Endothelial cell of umbilical vein (primary cell): ENCODE data around the gene TNS2. TPM values are rescaled to one million over a fixed set of nuclear protein-coding genes. Genes with fewer than 3 reads are reported as not detected.

Source experiments
- BruUV-seq: library from RNA; stranded (reverse); fragments of 400-500 nt; replicated peaks from 2 replicates; lab custom pipeline; 2021; lab: Mats Ljungman, UMichigan
- CTCF ChIA-PET: fragments of 300-600, 350-600 bp; sonication (Branson Sonifier 250); formaldehyde crosslinking; loops from one replicate; lab custom pipeline; 2021; ENCODE audit warnings: antibody characterized with exemption, inconsistent platforms; lab: Charles Lee
- POLR2A ChIA-PET: fragments of 300-600, 350-600 bp; sonication (Branson Sonifier 250); formaldehyde crosslinking; loops from one replicate; lab custom pipeline; 2021; ENCODE audit warnings: antibody characterized with exemption, inconsistent platforms; lab: Charles Lee
- DNase-seq: peaks from one replicate; pipeline ENCODE4 v3.0.0-alpha.2; 2011; ENCODE audit warnings: low read depth, low spot score
- FAIRE-seq: peaks from 2 replicates; lab custom pipeline; 2011; peaks lifted over from hg19 to GRCh38; lab: Jason Lieb, UNC
- H2AFZ ChIP-seq: 2 replicates; pipeline ENCODE4 v1.6.0; 2012; ENCODE audit warnings: low read depth, low read length, control low read depth, inconsistent platforms
- H3K27ac ChIP-seq: 2 replicates; pipeline ENCODE4 v1.5.1; 2011; ENCODE audit warnings: low read depth, mild to moderate bottlenecking, control low read depth, low read length, moderate library complexity; ENCODE audit not compliant: insufficient read depth
- H3K27me3 ChIP-seq, 2 experiments: 2 replicates each; pipeline versions ENCODE4 v1.6.0 to v1.6.1; 2011; ENCODE audit warnings: low read length in 2 of 2, mixed read lengths in 1 of 2; ENCODE audit not compliant: control insufficient read depth in 2 of 2, insufficient read depth in 2 of 2
- H3K36me3 ChIP-seq, 2 experiments: 2 replicates in 1 of 2; 3 replicates in 1 of 2; pipeline ENCODE4 v1.5.1; 2011; ENCODE audit warnings: low read length in 2 of 2, mild to moderate bottlenecking in 1 of 2, moderate library complexity in 1 of 2; ENCODE audit not compliant: control insufficient read depth in 2 of 2, insufficient read depth in 2 of 2; ENCODE audit errors: extremely low read depth in 1 of 2
- H3K4me1 ChIP-seq: 3 replicates; pipeline ENCODE4 v1.5.1; 2011; ENCODE audit warnings: mild to moderate bottlenecking, low read length; ENCODE audit not compliant: control insufficient read depth, insufficient read depth; ENCODE audit errors: extremely low read depth
- H3K4me2 ChIP-seq: 2 replicates; pipeline ENCODE4 v1.6.1; 2011; ENCODE audit warnings: low read length, control low read depth, mixed read lengths; ENCODE audit not compliant: insufficient read depth
- H3K4me3 ChIP-seq, 3 experiments: fragments of 200-600 bp in 1 of 3; sonication (generic), shearing (Covaris generic) in 1 of 3; replicated peaks in 1 of 3; 2 replicates each; pipeline ENCODE4 v1.5.1; 2011 to 2016; ENCODE audit warnings: control low read depth in 3 of 3, low read length in 3 of 3, mild to moderate bottlenecking in 2 of 3, inconsistent platforms in 1 of 3, low read depth in 1 of 3, moderate library complexity in 1 of 3; ENCODE audit not compliant: insufficient read depth in 1 of 3
- H3K79me2 ChIP-seq: 2 replicates; pipeline ENCODE4 v1.6.0; 2012; ENCODE audit warnings: low read length, inconsistent platforms; ENCODE audit not compliant: control insufficient read depth, insufficient read depth
- H3K9ac ChIP-seq: replicated peaks from 2 replicates; pipeline ENCODE3; 2011; ENCODE audit warnings: low read length, control low read depth; ENCODE audit not compliant: insufficient read depth; ENCODE audit errors: extremely low read depth
- H3K9me1 ChIP-seq: replicated peaks from 3 replicates; pipeline ENCODE4 v1.6.0; 2011; ENCODE audit warnings: mild to moderate bottlenecking, low read length; ENCODE audit not compliant: control insufficient read depth, insufficient read depth; ENCODE audit errors: extremely low read depth
- H3K9me3 ChIP-seq: replicated peaks from 2 replicates; pipeline ENCODE4 v1.5.1; 2012; ENCODE audit warnings: low read length, inconsistent platforms; ENCODE audit not compliant: control insufficient read depth, insufficient read depth
- H4K20me1 ChIP-seq: replicated peaks from 2 replicates; pipeline ENCODE3; 2011; ENCODE audit warnings: mild to moderate bottlenecking, low read length; ENCODE audit not compliant: control insufficient read depth, insufficient read depth; ENCODE audit errors: extremely low read depth
- EZH2 ChIP-seq: IDR thresholded peaks from 2 replicates; pipeline ENCODE4 v1.6.1; 2012; ENCODE audit warnings: borderline replicate concordance, low read depth, mild to moderate bottlenecking, moderate library complexity, low read length, inconsistent platforms; ENCODE audit not compliant: severe bottlenecking
- GATA2 ChIP-seq: IDR thresholded peaks from 2 replicates; pipeline ENCODE4 v1.7.0; 2011; ENCODE audit warnings: low read depth, mild to moderate bottlenecking, moderate library complexity, mixed read lengths, low read length; ENCODE audit not compliant: insufficient read length, insufficient read depth
- MYC ChIP-seq: IDR thresholded peaks from one replicate; pipeline ENCODE4 v1.6.1; 2011; ENCODE audit warnings: mild to moderate bottlenecking, low read depth, low read length
- POLR2A ChIP-seq: IDR thresholded peaks from 2 replicates; pipeline ENCODE4 v1.6.1; 2012; ENCODE audit warnings: low read depth, mild to moderate bottlenecking, control low read depth, low read length
- POLR2AphosphoS5 ChIP-seq: IDR thresholded peaks from 2 replicates; pipeline ENCODE4 v1.6.1; 2012; ENCODE audit warnings: low read depth, mild to moderate bottlenecking, control low read depth, low read length, moderate library complexity; ENCODE audit not compliant: insufficient read depth
- dilution Hi-C: fragments of 300-500 bp; cut with MboI; formaldehyde crosslinking; loops from one replicate; pipeline ENCODE4 v1.15.0; 2019; ENCODE audit warnings: low sequenced_read_pairs; ENCODE audit not compliant: extremely low pct_ligation_motif_present
- intact Hi-C: fragments of 100-400 bp; cut with micrococcal nuclease; formaldehyde crosslinking; loops from one replicate; pipeline ENCODE4 v1.10.0; 2022
- polyA plus RNA-seq, 4 experiments: library from polyadenylated mRNA; depleted of rRNA in 3 of 4; stranded (reverse) in 3 of 4; unstranded in 1 of 4; fragments of >200 nt; gene quantifications; 2 replicates each; pipeline versions ENCODE4 v1.2.1 to v1.2.3, GENCODE V29; 2011 to 2012; ENCODE audit warnings: missing spikeins in 1 of 4
- total RNA-seq: library from RNA; stranded (reverse); gene quantifications from 2 replicates; pipeline ENCODE4 v1.2.3, GENCODE V29; 2021
- TF ChIP-seq, protein P1 (sequence below), 2 donors: IDR thresholded peaks; 1 replicate in 1 of 2; 2 replicates in 1 of 2; pipeline ENCODE4 v1.5.1; 2011; ENCODE audit warnings: low read length in 2 of 2, mild to moderate bottlenecking in 2 of 2, moderate library complexity in 2 of 2, control low read depth in 1 of 2, inconsistent platforms in 1 of 2, low read depth in 1 of 2; ENCODE audit not compliant: insufficient read depth in 1 of 2; ENCODE audit errors: extremely low read depth in 1 of 2

TNS2 gene
- total and polyA plus RNA-seq, 2 donors (not counting 3 experiments of a cell fraction or from before 2014, with no cell fraction given): 84.5 to 106 TPM

DNA sequence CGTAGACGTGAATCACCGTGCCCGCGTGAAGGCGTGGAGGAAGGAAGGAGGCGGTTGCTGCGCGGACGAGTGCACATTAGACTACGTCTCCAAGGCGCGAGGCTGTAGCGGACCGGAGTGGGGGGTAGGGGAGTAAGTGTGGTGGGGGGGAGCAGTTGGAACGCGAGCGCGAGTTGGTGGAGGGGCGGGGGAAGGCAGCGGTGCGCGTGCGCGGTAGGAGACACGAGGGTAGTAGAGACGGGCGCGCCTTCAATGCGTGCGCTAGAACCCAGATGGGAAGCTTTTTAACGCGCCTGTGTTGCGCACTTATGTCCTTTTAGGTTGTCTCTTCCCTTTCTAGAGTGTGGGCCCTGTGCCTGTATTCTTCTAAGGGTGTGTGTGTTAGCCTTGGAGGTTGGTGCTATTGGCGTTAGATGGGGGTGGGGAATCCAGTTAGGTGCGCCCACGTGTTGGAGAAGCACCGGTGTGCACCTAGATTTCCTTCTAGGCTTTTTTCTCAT, 43.0 kb upstream of the TNS2 start:
- Histone ChIP-seq H3K79me2 (peaks cover 55% of the 10 kb centered on the region), H3K27me3 (no peaks in the 10 kb centered on the region), H3K4me2 (peak overlapping the region; percentile 82), H3K9me3 (no peaks in the 10 kb centered on the region), H3K36me3 (no peaks in the 10 kb centered on the region), H2AFZ (no peak overlapping the region), H4K20me1 (peaks cover 19% of the 10 kb centered on the region), H3K4me3 (peak overlapping the region; percentile 31 to 85 (median 81)), H3K9ac (peak overlapping the region; percentile 87), H3K27ac (peak overlapping the region; percentile 72), H3K9me1 (no peaks in the 10 kb centered on the region), H3K4me1 (peaks cover 36% of the 10 kb centered on the region)
- ChIA-PET CTCF (interaction anchor here (1.0 to 1.7 kb wide), 3 partner anchors 32 to 860 kb away, joined by 3 to 5 read pairs (median 3); no protein-coding TSS in a partner anchor), POLR2A (interaction anchor here (1.3 to 1.6 kb wide), 2 partner anchors 10 to 53 kb away, joined by 3 to 4 read pairs; no protein-coding TSS in a partner anchor)
- peak; percentile 70 for TF ChIP-seq POLR2AphosphoS5
- TF ChIP-seq, protein P1, sequence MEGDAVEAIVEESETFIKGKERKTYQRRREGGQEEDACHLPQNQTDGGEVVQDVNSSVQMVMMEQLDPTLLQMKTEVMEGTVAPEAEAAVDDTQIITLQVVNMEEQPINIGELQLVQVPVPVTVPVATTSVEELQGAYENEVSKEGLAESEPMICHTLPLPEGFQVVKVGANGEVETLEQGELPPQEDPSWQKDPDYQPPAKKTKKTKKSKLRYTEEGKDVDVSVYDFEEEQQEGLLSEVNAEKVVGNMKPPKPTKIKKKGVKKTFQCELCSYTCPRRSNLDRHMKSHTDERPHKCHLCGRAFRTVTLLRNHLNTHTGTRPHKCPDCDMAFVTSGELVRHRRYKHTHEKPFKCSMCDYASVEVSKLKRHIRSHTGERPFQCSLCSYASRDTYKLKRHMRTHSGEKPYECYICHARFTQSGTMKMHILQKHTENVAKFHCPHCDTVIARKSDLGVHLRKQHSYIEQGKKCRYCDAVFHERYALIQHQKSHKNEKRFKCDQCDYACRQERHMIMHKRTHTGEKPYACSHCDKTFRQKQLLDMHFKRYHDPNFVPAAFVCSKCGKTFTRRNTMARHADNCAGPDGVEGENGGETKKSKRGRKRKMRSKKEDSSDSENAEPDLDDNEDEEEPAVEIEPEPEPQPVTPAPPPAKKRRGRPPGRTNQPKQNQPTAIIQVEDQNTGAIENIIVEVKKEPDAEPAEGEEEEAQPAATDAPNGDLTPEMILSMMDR (IDR thresholded peaks at IDR 0.05; ENCODE audit: extremely low read depth in 1 of 2, insufficient read depth in 1 of 2, low read depth in 1 of 2, low read length in 2 of 2): no peak
- TF ChIP-seq GATA2: no peak
- TF ChIP-seq POLR2A: peak; percentile 28
- TF ChIP-seq EZH2: no peak
- peak; percentile 36 for TF ChIP-seq MYC
- peak; percentile 53 for FAIRE-seq
- dilution Hi-C loops (no loop called here), intact Hi-C loops (loop anchor here (2.0 to 10.0 kb wide), 2 partner anchors 58 to 882 kb away; partner anchors contain the start of gene KRT18)
- DNase-seq: peak; percentile 67
- no TSS peak for BruUV-seq
